AG04450 (cell line): ENCODE data around the gene LAMA5. TPM values are rescaled to one million over a fixed set of nuclear protein-coding genes. Genes with fewer than 3 reads are reported as not detected.

ENCODE experiments used
- CTCF ChIA-PET: fragments of 300-600, 350-600 bp; formaldehyde crosslinking; extraction: SDS; loops from one replicate; lab custom pipeline; 2022; ENCODE audit warnings: antibody characterized with exemption, inconsistent platforms; lab: Charles Lee
- POLR2A ChIA-PET: fragments of 350-600 bp; formaldehyde crosslinking; extraction: SDS; loops from one replicate; lab custom pipeline; 2021; ENCODE audit warnings: antibody characterized with exemption, inconsistent platforms; lab: Yijun Ruan, JAX
- DNase-seq: peaks from one replicate; pipeline ENCODE4 v3.0.0-alpha.2; 2011; ENCODE audit warnings: low read depth, low spot score
- H3K27ac ChIP-seq: one replicate; pipeline ENCODE4 v1.5.1; 2012; ENCODE audit warnings: low read depth, low read length, control low read depth
- H3K27me3 ChIP-seq: one replicate; pipeline ENCODE4 v1.6.0; 2012; ENCODE audit warnings: low read length; ENCODE audit not compliant: control insufficient read depth, insufficient read depth
- H3K4me3 ChIP-seq: 2 replicates; pipeline ENCODE4 v1.5.1; 2011; ENCODE audit warnings: mild to moderate bottlenecking, low read depth, low read length, control low read depth
- H3K9me3 ChIP-seq: 2 replicates; pipeline ENCODE4 v1.5.1; 2012; ENCODE audit warnings: low read length; ENCODE audit not compliant: control insufficient read depth, insufficient read depth
- polyA plus RNA-seq: library from polyadenylated mRNA; depleted of rRNA; stranded (reverse); fragments of >200 nt; gene quantifications from 2 replicates; pipeline ENCODE4 v1.2.3, GENCODE V29; 2011
- TF ChIP-seq, protein P1 (sequence below): IDR thresholded peaks from 2 replicates; pipeline ENCODE4 v1.5.1; 2011; ENCODE audit warnings: low read depth, low read length, control low read depth, inconsistent platforms

The LAMA5 gene
- polyA plus RNA-seq, 1 experiment = 1.9 TPM

GRCh38 chr20:62287759-62288534 is 79.2 kb downstream of the LAMA5 start:
- TF ChIP-seq, protein P1, sequence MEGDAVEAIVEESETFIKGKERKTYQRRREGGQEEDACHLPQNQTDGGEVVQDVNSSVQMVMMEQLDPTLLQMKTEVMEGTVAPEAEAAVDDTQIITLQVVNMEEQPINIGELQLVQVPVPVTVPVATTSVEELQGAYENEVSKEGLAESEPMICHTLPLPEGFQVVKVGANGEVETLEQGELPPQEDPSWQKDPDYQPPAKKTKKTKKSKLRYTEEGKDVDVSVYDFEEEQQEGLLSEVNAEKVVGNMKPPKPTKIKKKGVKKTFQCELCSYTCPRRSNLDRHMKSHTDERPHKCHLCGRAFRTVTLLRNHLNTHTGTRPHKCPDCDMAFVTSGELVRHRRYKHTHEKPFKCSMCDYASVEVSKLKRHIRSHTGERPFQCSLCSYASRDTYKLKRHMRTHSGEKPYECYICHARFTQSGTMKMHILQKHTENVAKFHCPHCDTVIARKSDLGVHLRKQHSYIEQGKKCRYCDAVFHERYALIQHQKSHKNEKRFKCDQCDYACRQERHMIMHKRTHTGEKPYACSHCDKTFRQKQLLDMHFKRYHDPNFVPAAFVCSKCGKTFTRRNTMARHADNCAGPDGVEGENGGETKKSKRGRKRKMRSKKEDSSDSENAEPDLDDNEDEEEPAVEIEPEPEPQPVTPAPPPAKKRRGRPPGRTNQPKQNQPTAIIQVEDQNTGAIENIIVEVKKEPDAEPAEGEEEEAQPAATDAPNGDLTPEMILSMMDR = no peak
- ChIA-PET CTCF (no interaction called here), POLR2A (no interaction called here)
- DNase-seq = no peak
- no peak overlapping the region for H3K4me3 ChIP-seq
- no peaks in the 10 kb centered on the region; the same call in 1 of the 2 replicates for H3K9me3 ChIP-seq
- H3K27ac ChIP-seq = no peak overlapping the region
- H3K27me3 ChIP-seq = no peaks in the 10 kb centered on the region

DNA sequence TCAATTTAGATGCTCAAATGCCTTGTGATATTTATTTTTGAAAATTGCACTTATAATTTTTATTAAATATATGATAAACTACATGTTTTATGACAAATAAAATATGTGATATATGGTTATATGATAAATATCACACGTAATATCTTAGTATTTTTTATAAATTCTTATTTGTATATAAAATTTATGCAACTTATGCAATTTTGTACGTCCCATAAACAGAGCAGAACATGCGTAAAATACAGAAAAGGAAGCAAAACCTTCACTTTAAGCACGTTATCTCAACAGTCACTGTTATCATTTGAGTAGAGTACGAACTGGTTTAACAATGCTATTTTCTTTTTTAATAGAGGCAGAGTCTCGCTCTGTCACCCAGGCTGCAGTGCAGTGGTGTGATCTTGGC is 80.0 kb downstream of the LAMA5 start:
- CTCF ChIA-PET = no interaction called here
- no peak for DNase-seq
- POLR2A ChIA-PET = interaction anchor here (0.6 kb wide), 1 partner anchor 113 kb away, joined by 5 read pairs; no protein-coding TSS in a partner anchor
- H3K9me3 ChIP-seq = no peaks in the 10 kb centered on the region; the same call in 1 of the 2 replicates
- no peak overlapping the region for H3K27ac ChIP-seq
- no peak overlapping the region for H3K4me3 ChIP-seq
- TF ChIP-seq, protein P1 = no peak
- H3K27me3 ChIP-seq = no peaks in the 10 kb centered on the region

- H3K27ac ChIP-seq = no peak overlapping the region
- no peaks in the 10 kb centered on the region; the same call in 1 of the 2 replicates for H3K9me3 ChIP-seq
- no peaks in the 10 kb centered on the region for H3K27me3 ChIP-seq
- DNase-seq = no peak
- POLR2A ChIA-PET = interaction anchor here (0.6 kb wide), 1 partner anchor 113 kb away, joined by 5 read pairs; no protein-coding TSS in a partner anchor
- CTCF ChIA-PET = no interaction called here
- TF ChIP-seq, protein P1 = no peak
- no peak overlapping the region for H3K4me3 ChIP-seq
Observed at GRCh38 chr20:62286493-62287064, 80.5 kb downstream of the LAMA5 start.

DNA sequence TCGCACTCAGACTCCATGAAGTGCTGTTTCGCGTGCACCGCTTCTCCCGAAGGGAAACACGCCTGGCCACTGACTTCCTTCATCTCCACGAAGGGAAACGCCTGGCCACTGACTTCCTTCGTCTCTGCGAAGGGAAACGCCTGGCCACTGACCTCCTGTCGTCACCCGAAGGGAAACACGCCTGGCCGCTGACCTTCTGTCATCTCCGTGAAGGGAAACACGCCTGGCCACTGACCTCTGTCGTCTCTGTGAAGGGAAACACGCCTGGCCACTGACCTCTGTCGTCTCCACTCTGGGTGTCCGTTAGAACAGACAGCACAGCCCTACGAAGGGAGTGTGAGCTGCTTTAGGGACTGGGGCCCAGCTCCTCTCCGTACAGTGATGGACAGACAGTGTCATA is 81.4 kb downstream of the LAMA5 start:
- DNase-seq = no peak
- Histone ChIP-seq H3K27me3 (no peaks in the 10 kb centered on the region), H3K27ac (no peak overlapping the region)

More for the DNA sequence above, 81.4 kb downstream of the LAMA5 start:
- TF ChIP-seq, protein P1 = no peak
- POLR2A ChIA-PET = no interaction called here
- H3K9me3 ChIP-seq = no peaks in the 10 kb centered on the region; the same call in 1 of the 2 replicates
- CTCF ChIA-PET = no interaction called here
- H3K4me3 ChIP-seq = no peak overlapping the region
